Measurements from ENCODE around the gene ALDH7A1. TPM values are rescaled to one million over a fixed set of nuclear protein-coding genes. Genes with fewer than 3 reads are reported as not detected.
A peak's percentile ranks its signal among the peaks of the same experiment; 100 is the strongest.

ALDH7A1 gene
- total RNA-seq, 3 donors from 2014 or later = 39.4 to 46.1 (median 41.6) TPM

DNA sequence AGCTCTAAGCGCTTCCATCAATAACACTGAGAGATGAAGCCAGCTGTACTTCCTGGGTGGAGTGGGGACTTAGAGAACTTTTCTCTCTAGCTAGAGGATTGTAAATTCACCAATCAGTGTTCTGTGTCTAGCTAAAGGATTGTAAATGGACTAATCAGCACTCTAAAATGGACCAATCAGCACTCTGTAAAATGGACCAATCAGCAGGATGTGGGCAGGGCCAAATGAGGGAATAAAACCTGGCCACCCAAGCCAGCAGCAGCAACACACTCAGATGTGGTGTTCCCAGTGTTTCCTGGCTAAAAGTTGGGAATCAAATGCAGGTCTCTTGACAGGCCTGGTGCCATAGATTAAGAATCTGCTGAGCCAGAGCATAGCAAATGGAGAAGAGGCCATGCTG is 60.5 kb downstream of the ALDH7A1 start:
- Histone ChIP-seq H3K4me3 (no peak overlapping the region), H3K36me3 (ENCODE audit: low read depth) (no peaks in the 10 kb centered on the region), H3K4me1 (ENCODE audit: low read depth) (no peaks in the 10 kb centered on the region), H3K9me3 (no peaks in the 10 kb centered on the region)
- ATAC-seq (no peak), DNase-seq (no peak)
- TF ChIP-seq, protein P1, sequence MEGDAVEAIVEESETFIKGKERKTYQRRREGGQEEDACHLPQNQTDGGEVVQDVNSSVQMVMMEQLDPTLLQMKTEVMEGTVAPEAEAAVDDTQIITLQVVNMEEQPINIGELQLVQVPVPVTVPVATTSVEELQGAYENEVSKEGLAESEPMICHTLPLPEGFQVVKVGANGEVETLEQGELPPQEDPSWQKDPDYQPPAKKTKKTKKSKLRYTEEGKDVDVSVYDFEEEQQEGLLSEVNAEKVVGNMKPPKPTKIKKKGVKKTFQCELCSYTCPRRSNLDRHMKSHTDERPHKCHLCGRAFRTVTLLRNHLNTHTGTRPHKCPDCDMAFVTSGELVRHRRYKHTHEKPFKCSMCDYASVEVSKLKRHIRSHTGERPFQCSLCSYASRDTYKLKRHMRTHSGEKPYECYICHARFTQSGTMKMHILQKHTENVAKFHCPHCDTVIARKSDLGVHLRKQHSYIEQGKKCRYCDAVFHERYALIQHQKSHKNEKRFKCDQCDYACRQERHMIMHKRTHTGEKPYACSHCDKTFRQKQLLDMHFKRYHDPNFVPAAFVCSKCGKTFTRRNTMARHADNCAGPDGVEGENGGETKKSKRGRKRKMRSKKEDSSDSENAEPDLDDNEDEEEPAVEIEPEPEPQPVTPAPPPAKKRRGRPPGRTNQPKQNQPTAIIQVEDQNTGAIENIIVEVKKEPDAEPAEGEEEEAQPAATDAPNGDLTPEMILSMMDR (IDR thresholded peaks at IDR 0.05) = no peak
- intact Hi-C loops (cut with DNase I, micrococcal nuclease) = no loop called here

DNA sequence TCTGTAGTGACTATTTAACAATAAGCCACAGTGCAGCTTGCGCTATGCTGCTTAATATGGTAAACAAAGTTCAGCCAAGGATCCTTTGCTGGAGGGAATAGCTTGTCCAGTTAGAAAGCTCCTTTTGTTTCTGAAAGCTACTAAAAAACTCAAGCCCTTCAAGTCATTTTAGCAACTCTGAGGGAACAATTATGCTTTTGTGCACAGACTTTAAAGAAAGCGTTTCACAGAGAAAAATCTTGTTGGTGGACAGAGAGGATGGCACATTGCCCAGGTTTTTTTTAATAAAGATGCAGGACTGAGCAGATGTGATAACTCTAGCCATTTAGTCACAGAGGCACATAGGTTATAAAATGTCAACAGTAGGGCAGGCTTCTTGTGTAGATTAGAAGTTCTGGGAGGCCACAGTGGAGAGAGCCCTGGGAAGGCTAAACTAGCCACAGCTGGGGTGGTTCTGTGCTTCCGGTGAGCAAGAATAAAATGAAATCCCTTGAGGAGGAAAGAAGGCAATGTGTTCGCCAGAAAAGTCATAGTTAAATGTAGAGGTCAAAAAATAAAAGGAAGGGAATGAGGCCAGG is 63.4 kb downstream of the ALDH7A1 start:
- DNase-seq (no peak), ATAC-seq (peak; percentile 57)
- Histone ChIP-seq H3K36me3 (ENCODE audit: low read depth) (no peaks in the 10 kb centered on the region), H3K4me3 (no peak overlapping the region), H3K4me1 (ENCODE audit: low read depth) (no peaks in the 10 kb centered on the region), H3K9me3 (no peaks in the 10 kb centered on the region)
- TF ChIP-seq, protein P1 (IDR thresholded peaks at IDR 0.05) = no peak
- intact Hi-C loops (cut with DNase I, micrococcal nuclease) = no loop called here

DNA sequence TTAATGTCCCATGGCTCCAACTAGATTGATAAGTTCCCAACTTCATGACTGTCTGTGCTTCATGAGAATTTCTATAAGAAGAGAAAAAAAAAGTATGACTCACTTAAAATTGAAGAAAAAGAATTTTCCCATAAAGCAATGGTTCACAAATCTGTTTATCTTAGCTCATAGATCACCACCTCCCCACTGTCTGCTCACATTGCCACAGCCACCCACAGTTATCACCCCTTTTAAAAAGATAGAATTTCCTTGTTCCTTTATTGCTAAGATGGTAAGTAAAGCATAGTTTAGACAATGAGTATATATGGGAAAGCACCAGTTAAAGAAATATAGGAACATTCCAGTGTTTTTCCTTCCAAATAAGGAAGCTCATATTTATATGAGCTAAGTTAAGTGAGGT is 67.1 kb downstream of the ALDH7A1 start:
- ATAC-seq (peak; percentile 93), DNase-seq (no peak)
- peaks cover 7% of the 10 kb centered on the region for H3K4me1 ChIP-seq (ENCODE audit: low read depth)
- TF ChIP-seq, protein P1 (IDR thresholded peaks at IDR 0.05) = no peak
- no peaks in the 10 kb centered on the region for H3K9me3 ChIP-seq
- no peak overlapping the region for H3K4me3 ChIP-seq
- intact Hi-C loops (cut with DNase I, micrococcal nuclease) = no loop called here
- H3K36me3 ChIP-seq (ENCODE audit: low read depth) = no peaks in the 10 kb centered on the region

DNA sequence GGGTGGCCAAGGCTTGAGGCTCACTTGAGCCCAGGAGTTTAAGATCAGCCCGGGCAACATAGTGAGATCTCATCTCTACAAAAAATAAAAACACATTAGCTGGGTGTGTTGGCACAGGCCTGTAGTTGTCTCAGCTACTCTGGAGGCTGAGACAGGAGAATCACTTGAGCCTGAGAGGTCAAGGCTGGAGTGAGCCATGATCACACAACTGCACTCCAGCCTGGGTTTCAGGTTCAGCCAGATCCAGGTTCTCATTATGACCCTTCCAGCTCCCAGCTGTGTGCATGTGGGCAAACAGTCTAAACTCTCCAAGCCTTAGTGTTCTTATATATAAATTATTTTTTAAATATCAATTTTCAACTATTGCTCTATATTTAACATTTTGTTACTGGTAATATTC is 67.9 kb downstream of the ALDH7A1 start:
- no peaks in the 10 kb centered on the region for H3K36me3 ChIP-seq (ENCODE audit: low read depth)
- intact Hi-C loops (cut with DNase I, micrococcal nuclease) = no loop called here
- no peaks in the 10 kb centered on the region for H3K9me3 ChIP-seq
- TF ChIP-seq, protein P1 (IDR thresholded peaks at IDR 0.05) = no peak
- H3K4me1 ChIP-seq (ENCODE audit: low read depth) = peaks cover 7% of the 10 kb centered on the region
- no peak overlapping the region for H3K4me3 ChIP-seq
- DNase-seq (no peak), ATAC-seq (no peak)

DNA sequence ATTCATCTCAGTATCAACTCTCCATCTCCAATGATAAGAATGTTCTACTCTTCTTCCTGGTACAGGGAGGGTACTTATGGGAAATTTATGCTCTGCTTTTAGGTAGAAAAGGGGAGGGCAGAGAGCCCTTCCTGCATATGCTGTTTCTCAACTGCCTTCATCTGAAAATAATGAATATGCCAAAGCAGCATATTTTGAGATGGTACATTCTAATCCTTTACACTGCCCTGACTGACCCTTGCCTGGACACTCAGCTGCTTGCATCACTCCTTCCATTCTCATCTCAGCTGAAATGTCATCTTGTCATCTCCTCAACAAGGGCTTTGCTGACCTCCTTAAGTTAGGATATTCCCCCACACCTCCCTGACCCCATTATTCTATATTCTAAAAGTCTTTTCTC is 68.5 kb downstream of the ALDH7A1 start:
- TF ChIP-seq, protein P1 (IDR thresholded peaks at IDR 0.05) = no peak
- ATAC-seq (no peak), DNase-seq (no peak)
- Histone ChIP-seq H3K36me3 (ENCODE audit: low read depth) (no peaks in the 10 kb centered on the region), H3K4me1 (ENCODE audit: low read depth) (peaks cover 7% of the 10 kb centered on the region), H3K4me3 (no peak overlapping the region), H3K9me3 (no peaks in the 10 kb centered on the region)
- intact Hi-C loops (cut with DNase I, micrococcal nuclease) = no loop called here

All from mucosa of descending colon (tissue), 3 donors.